Measurements from ENCODE around the gene SF3B2. TPM values are rescaled to one million over a fixed set of nuclear protein-coding genes. Genes with fewer than 3 reads are reported as not detected.
A peak's percentile ranks its signal among the peaks of the same experiment; 100 is the strongest.

SF3B2 gene
- total RNA-seq, 2 donors from 2014 or later = 209 to 254 TPM

- no peaks in the 10 kb centered on the region for H3K36me3 Mint-ChIP-seq (ENCODE audit: low read depth)
- no peak within 1 kb of the TSS for H3K9ac ChIP-seq (ENCODE audit: extremely low read depth, low read length, poor library complexity, severe bottlenecking)
- H3K27me3 ChIP-seq (ENCODE audit: control insufficient read depth, insufficient read depth, low read length, poor library complexity, severe bottlenecking) = no peaks in the 10 kb centered on the region
- no peak within 1 kb of the TSS for H3K4me3 ChIP-seq (ENCODE audit: low read length)
- no peak within 1 kb of the TSS for H3K27ac Mint-ChIP-seq
- peaks cover 22% of the 10 kb centered on the region for H3K4me1 ChIP-seq (ENCODE audit: control insufficient read depth, insufficient read depth, low read length)
- H3K27me3 Mint-ChIP-seq (ENCODE audit: insufficient read depth) = peaks cover 8% of the 10 kb centered on the region
- peak; percentile 76 for DNase-seq
- no peak within 1 kb of the TSS for H3K4me3 Mint-ChIP-seq
- H3K4me1 Mint-ChIP-seq = peaks cover 29% of the 10 kb centered on the region
- TF ChIP-seq CTCF (conservative IDR thresholded peaks at IDR 0.05) = no peak
- H3K27ac ChIP-seq (ENCODE audit: low read depth, low read length) = no peak within 1 kb of the TSS
- H3K9me3 Mint-ChIP-seq = no peaks in the 10 kb centered on the region
- no peaks in the 10 kb centered on the region for H3K36me3 ChIP-seq (ENCODE audit: control insufficient read depth, insufficient read depth, low read length)
- 84% methylated on average over 31 to 61 of the region's 61 CpGs for WGBS, 2 experiments (ENCODE audit: insufficient coverage in 1 of 2, insufficient read length in 1 of 2)
- H3K9me3 ChIP-seq (ENCODE audit: control insufficient read depth, low read length) = no peaks in the 10 kb centered on the region
Measured at GRCh38 chr11:66011785-66012303, 40.3 kb upstream of the SF3B2 start, which contains the start of gene CST6. CST6 (plus strand) TSS chr11:66012008; CDS start chr11:66012045, 37 bp downstream.

GRCh38 chr11:66012371-66012945 is 39.7 kb upstream of the SF3B2 start:
- Histone ChIP-seq H3K27ac (ENCODE audit: low read depth, low read length) (no peak overlapping the region), H3K4me1 (ENCODE audit: control insufficient read depth, insufficient read depth, low read length) (peaks cover 17% of the 10 kb centered on the region), H3K36me3 (ENCODE audit: control insufficient read depth, insufficient read depth, low read length) (no peaks in the 10 kb centered on the region), H3K4me3 (ENCODE audit: low read length) (no peak overlapping the region), H3K9ac (ENCODE audit: extremely low read depth, low read length, poor library complexity, severe bottlenecking) (no peak overlapping the region), H3K27me3 (ENCODE audit: control insufficient read depth, insufficient read depth, low read length, poor library complexity, severe bottlenecking) (no peaks in the 10 kb centered on the region), H3K9me3 (ENCODE audit: control insufficient read depth, low read length) (no peaks in the 10 kb centered on the region)
- no peak overlapping the region for H3K4me3 Mint-ChIP-seq
- no peaks in the 10 kb centered on the region for H3K36me3 Mint-ChIP-seq (ENCODE audit: low read depth)
- H3K9me3 Mint-ChIP-seq = no peaks in the 10 kb centered on the region
- no peak for DNase-seq
- peaks cover 25% of the 10 kb centered on the region for H3K4me1 Mint-ChIP-seq
- no peak for TF ChIP-seq CTCF (conservative IDR thresholded peaks at IDR 0.05)
- peaks cover 8% of the 10 kb centered on the region for H3K27me3 Mint-ChIP-seq (ENCODE audit: insufficient read depth)
- no peak overlapping the region for H3K27ac Mint-ChIP-seq
- WGBS, 2 experiments (ENCODE audit: insufficient coverage in 1 of 2, insufficient read length in 1 of 2) = 84 to 90% methylated on average over 7 to 11 of the region's 12 CpGs

- peak; percentile 64 for DNase-seq
- Histone ChIP-seq H3K4me3 (ENCODE audit: low read length) (no peak overlapping the region), H3K36me3 (ENCODE audit: control insufficient read depth, insufficient read depth, low read length) (no peaks in the 10 kb centered on the region), H3K27ac (ENCODE audit: low read depth, low read length) (no peak overlapping the region), H3K4me1 (ENCODE audit: control insufficient read depth, insufficient read depth, low read length) (peaks cover 11% of the 10 kb centered on the region), H3K9ac (ENCODE audit: extremely low read depth, low read length, poor library complexity, severe bottlenecking) (no peak overlapping the region), H3K27me3 (ENCODE audit: control insufficient read depth, insufficient read depth, low read length, poor library complexity, severe bottlenecking) (no peaks in the 10 kb centered on the region), H3K9me3 (ENCODE audit: control insufficient read depth, low read length) (no peaks in the 10 kb centered on the region)
- Mint-ChIP-seq H3K4me3 (no peak overlapping the region), H3K9me3 (no peaks in the 10 kb centered on the region), H3K36me3 (ENCODE audit: low read depth) (no peaks in the 10 kb centered on the region), H3K27ac (no peak overlapping the region), H3K4me1 (peaks cover 20% of the 10 kb centered on the region), H3K27me3 (ENCODE audit: insufficient read depth) (peaks cover 8% of the 10 kb centered on the region)
- WGBS, 2 experiments (ENCODE audit: insufficient coverage in 1 of 2, insufficient read length in 1 of 2) = 87 to 91% methylated on average over 9 to 12 of the region's 12 CpGs
- no peak for TF ChIP-seq CTCF (conservative IDR thresholded peaks at IDR 0.05)
Measured at GRCh38 chr11:66012946-66013761, 39.0 kb upstream of the SF3B2 start.
